H1 (cell line): ENCODE data around the gene SARS2. TPM values are rescaled to one million over a fixed set of nuclear protein-coding genes. Genes with fewer than 3 reads are reported as not detected.

Source experiments
- ASH2L ChIP-seq: fragments of 200-600, 300-600 bp; sonication (generic); IDR thresholded peaks from one replicate; pipeline ENCODE4 v1.7.1; 2017; ENCODE audit warnings: low read length
- CHD7 ChIP-seq: fragments of 300-600 bp; sonication (generic); IDR thresholded peaks from 2 replicates; pipeline ENCODE4 v1.7.1; 2012; ENCODE audit warnings: low read length, moderate library complexity, mild to moderate bottlenecking, inconsistent platforms; ENCODE audit not compliant: insufficient replicate concordance
- E2F6 ChIP-seq: IDR thresholded peaks from 2 replicates; pipeline ENCODE4 v1.6.1; 2012; ENCODE audit warnings: inconsistent platforms
- EZH2 ChIP-seq: fragments of 200-600 bp; sonication (generic); IDR thresholded peaks from 2 replicates; pipeline ENCODE4 v1.7.1; 2012; ENCODE audit warnings: low read depth, mild to moderate bottlenecking, moderate library complexity, low read length, inconsistent platforms; ENCODE audit not compliant: severe bottlenecking
- GABPA ChIP-seq: IDR thresholded peaks from 2 replicates; pipeline ENCODE4 v1.6.1; 2011; ENCODE audit warnings: mild to moderate bottlenecking, low read length, moderate library complexity, borderline replicate concordance; ENCODE audit not compliant: insufficient read depth
- HDAC6 ChIP-seq: IDR thresholded peaks from one replicate; pipeline ENCODE4 v1.7.1; 2012; ENCODE audit warnings: low read depth, mild to moderate bottlenecking, inconsistent platforms, low read length, moderate library complexity
- TAF1 ChIP-seq: IDR thresholded peaks from 2 replicates; pipeline ENCODE4 v1.6.1; 2011; ENCODE audit warnings: mild to moderate bottlenecking, low read depth, low read length
- TEAD4 ChIP-seq: IDR thresholded peaks from 2 replicates; pipeline ENCODE4 v1.6.1; 2012; ENCODE audit warnings: low read depth, low read length, inconsistent platforms, mixed read lengths
- polyA plus RNA-seq, 7 experiments: library from polyadenylated mRNA; depleted of rRNA in 3 of 7; stranded (reverse) in 5 of 7; unstranded in 2 of 7; fragments of >200 nt in 5 of 7; fragments of 200-250 nt in 2 of 7; gene quantifications; 1 replicate in 5 of 7; 2 replicates in 1 of 7; 4 replicates in 1 of 7; pipeline versions ENCODE4 v1.2.1 to v1.2.3, GENCODE V29; 2011 to 2013; ENCODE audit warnings: missing spikeins in 2 of 7, mixed read lengths in 2 of 7
- total RNA-seq: library from RNA; stranded (reverse); fragmentation: NEBNext Ultra II Directional; extraction: Animal tissue kit (Norgen Biotek cat#: 25700); gene quantifications from 2 replicates; pipeline ENCODE4 v1.2.1, GENCODE V29; 2021

Gene SARS2
- total and polyA plus RNA-seq, 2 of the 8 experiments (the other 6 are each of a cell fraction or from before 2014, with no cell fraction given), result 68.0 to 102 TPM

- TF ChIP-seq CHD7 (no peak), GABPA (no peak), TEAD4 (no peak), ASH2L (no peak), TAF1 (no peak), EZH2 (no peak), HDAC6 (no peak), E2F6 (no peak)
Measured at GRCh38 chr19:38868551-38868950, 62.0 kb downstream of the SARS2 start (continued).
